K562 (cell line): ENCODE data around the gene ITGB2. TPM values are rescaled to one million over a fixed set of nuclear protein-coding genes. Genes with fewer than 3 reads are reported as not detected.
A peak's percentile ranks its signal among the peaks of the same experiment; 100 is the strongest.

ENCODE experiments used
- ADNP ChIP-seq: fragments of 200-800 bp; sonication (Bioruptor generic); IDR thresholded peaks from 2 replicates; pipeline ENCODE4 v1.6.1; 2016; ENCODE audit warnings: missing genetic modification characterization, missing compliant biosample characterization
- ATF1 ChIP-seq, 2 experiments: fragments of 450-650 bp in 1 of 2; IDR thresholded peaks; 2 replicates each; pipeline ENCODE4 v1.6.1; 2016; ENCODE audit warnings: missing compliant biosample characterization in 1 of 2, missing genetic modification characterization in 1 of 2
- HSF4 ChIP-seq: fragments of 250-450 bp; sonication (Bioruptor Pico); IDR thresholded peaks from 2 replicates; pipeline ENCODE4 v2.1.2; 2022; ENCODE audit warnings: mild to moderate bottlenecking, moderate library complexity, borderline replicate concordance
- POLR3A ChIP-seq: IDR thresholded peaks from 2 replicates; pipeline ENCODE4 v1.6.1; 2011; ENCODE audit warnings: borderline replicate concordance, mild to moderate bottlenecking, moderate library complexity; ENCODE audit not compliant: insufficient read length, insufficient read depth; ENCODE audit errors: extremely low read depth
- REST ChIP-seq, 2 experiments: fragments of 450-650 bp; formaldehyde crosslinking in 1 of 2; IDR thresholded peaks; 2 replicates each; pipeline versions ENCODE4 v1.4.0 to v1.6.1; 2014 to 2020; ENCODE audit warnings: mild to moderate bottlenecking in 2 of 2, borderline replicate concordance in 1 of 2, low read depth in 1 of 2
- SOX6 ChIP-seq: fragments of 450-650 bp; IDR thresholded peaks from 2 replicates; pipeline ENCODE4 v1.6.1; 2014; ENCODE audit warnings: mild to moderate bottlenecking
- TBP ChIP-seq: optimal IDR thresholded peaks from 2 replicates; pipeline ENCODE3; 2011; ENCODE audit warnings: low read depth, low read length, improper control_type of control experiment
- TFAM ChIP-seq: fragments of 250-450 bp; sonication (Bioruptor Pico); conservative IDR thresholded peaks from 2 replicates; pipeline ENCODE4 v1.5.0; 2021; ENCODE audit warnings: mild to moderate bottlenecking, moderate library complexity
- ZBTB26 ChIP-seq: fragments of 450-650 bp; formaldehyde crosslinking; IDR thresholded peaks from 2 replicates; pipeline ENCODE4 v1.4.0; 2022; ENCODE audit warnings: missing genetic modification characterization
- ZFPM2 ChIP-seq: fragments of 250-450 bp; sonication (Bioruptor Pico); IDR thresholded peaks from 2 replicates; pipeline ENCODE4 v1.5.1; 2022; ENCODE audit warnings: mild to moderate bottlenecking
- ZNF507 ChIP-seq: conservative IDR thresholded peaks from 2 replicates; pipeline ENCODE4 v1.6.1; 2017; ENCODE audit warnings: missing genetic modification characterization, missing compliant biosample characterization
- ZNF695 ChIP-seq: fragments of 450-650 bp; formaldehyde crosslinking; IDR thresholded peaks from 2 replicates; pipeline ENCODE4 v1.4.0; 2020; ENCODE audit warnings: mild to moderate bottlenecking, moderate library complexity
- polyA plus RNA-seq, 8 experiments: library from polyadenylated mRNA; depleted of rRNA in 4 of 8; stranded (reverse) in 5 of 8; unstranded in 3 of 8; fragments of >200 nt; fragmentation: Nextera tagmentation in 2 of 8; fragmentation: Illumina TruSeq in 1 of 8; extraction: Ambion mirVana in 2 of 8; extraction: Trizol in 1 of 8; gene quantifications; 2 replicates each; pipeline versions ENCODE4 v1.2.1 to v1.2.3, GENCODE V29; 2011 to 2014; ENCODE audit warnings: inconsistent platforms in 1 of 8, missing spikeins in 1 of 8
- total RNA-seq, 7 experiments: library from RNA; depleted of rRNA in 6 of 7; stranded (reverse); fragments of >200 nt in 6 of 7; fragmentation: Illumina TruSeq in 2 of 7; extraction: Trizol in 2 of 7; gene quantifications; 2 replicates each; pipeline versions ENCODE4 v1.2.1 to v1.2.3, GENCODE V29; 2011 to 2021; ENCODE audit warnings: low replicate concordance in 1 of 7
- TF ChIP-seq, protein P1 (sequence below): fragments of 450-650 bp; IDR thresholded peaks from 2 replicates; pipeline ENCODE4 v1.6.1; 2017; ENCODE audit warnings: antibody characterized with exemption
- TF ChIP-seq, protein P2 (sequence below): fragments of 450-650 bp; conservative IDR thresholded peaks from 2 replicates; pipeline ENCODE4 v1.6.1; 2016; ENCODE audit warnings: missing genetic modification characterization, low read depth, mild to moderate bottlenecking, missing compliant biosample characterization, moderate library complexity

ITGB2 gene
- total and polyA plus RNA-seq, 9 of the 15 experiments (the other 6 are each of a cell fraction or from before 2014, with no cell fraction given): 0.07 to 1.3 (median 0.51) TPM; not detected in 2

DNA sequence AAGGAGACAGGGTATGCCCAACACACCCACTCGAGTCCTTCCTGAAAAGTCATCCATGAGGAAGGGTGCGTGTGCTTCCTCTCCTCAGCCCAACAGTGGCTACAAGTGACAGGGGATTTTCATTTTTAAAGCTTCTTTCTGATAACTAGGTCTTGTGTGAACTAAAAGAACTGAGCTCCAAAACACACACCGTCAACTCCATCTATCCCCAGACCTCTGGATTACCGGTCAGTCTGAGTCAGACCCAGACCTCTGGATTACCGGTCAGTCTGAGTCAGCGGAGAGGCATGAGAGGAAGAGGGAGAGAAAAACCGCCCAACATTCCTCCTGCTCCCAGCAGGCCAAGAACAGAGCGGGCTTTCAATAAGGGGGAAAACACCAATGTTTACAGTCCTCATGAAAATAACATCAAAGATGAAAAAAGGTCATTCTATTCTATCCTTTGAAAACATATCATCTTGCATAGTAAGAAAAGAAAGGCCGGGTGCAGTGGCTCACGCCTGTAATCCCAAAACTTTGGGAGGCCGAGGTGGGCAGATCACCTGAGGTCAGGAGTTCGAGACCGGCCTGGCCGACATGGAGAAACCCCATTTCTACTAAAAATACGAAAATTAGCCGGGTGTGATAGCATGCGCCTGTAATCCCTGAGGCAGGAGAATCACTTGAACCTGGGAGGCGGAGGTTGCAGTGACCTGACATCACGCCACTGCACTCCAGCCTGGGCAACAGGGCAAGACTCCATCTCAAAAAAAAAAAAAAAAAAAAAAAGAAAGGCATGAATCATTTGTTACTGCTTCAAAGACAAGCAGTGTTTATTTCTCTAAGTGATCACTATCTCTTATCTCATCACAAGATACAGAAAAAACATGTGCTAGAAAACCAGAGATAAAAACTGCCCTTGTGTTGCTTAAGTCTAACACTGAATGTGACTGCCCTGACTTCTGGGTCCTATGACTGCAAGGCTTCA lies 50.6 kb downstream of the ITGB2 start (continued):
- TF ChIP-seq, protein P1, sequence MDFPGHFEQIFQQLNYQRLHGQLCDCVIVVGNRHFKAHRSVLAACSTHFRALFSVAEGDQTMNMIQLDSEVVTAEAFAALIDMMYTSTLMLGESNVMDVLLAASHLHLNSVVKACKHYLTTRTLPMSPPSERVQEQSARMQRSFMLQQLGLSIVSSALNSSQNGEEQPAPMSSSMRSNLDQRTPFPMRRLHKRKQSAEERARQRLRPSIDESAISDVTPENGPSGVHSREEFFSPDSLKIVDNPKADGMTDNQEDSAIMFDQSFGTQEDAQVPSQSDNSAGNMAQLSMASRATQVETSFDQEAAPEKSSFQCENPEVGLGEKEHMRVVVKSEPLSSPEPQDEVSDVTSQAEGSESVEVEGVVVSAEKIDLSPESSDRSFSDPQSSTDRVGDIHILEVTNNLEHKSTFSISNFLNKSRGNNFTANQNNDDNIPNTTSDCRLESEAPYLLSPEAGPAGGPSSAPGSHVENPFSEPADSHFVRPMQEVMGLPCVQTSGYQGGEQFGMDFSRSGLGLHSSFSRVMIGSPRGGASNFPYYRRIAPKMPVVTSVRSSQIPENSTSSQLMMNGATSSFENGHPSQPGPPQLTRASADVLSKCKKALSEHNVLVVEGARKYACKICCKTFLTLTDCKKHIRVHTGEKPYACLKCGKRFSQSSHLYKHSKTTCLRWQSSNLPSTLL: no peak
- no peak for TF ChIP-seq HSF4 (CRISPR knock-in tag)
- TF ChIP-seq ZNF507 (tag): no peak
- no peak; the same call in 1 of the 2 replicates for TF ChIP-seq REST (IDR thresholded peaks at IDR 0.05; ENCODE audit: borderline replicate concordance)
- no peak for TF ChIP-seq REST (CRISPR knock-in tag; IDR thresholded peaks at IDR 0.05; ENCODE audit: low read depth)
- no peak for TF ChIP-seq TBP
- no peak for TF ChIP-seq ATF1 (CRISPR knock-in tag; IDR thresholded peaks at IDR 0.05)
- no peak for TF ChIP-seq ATF1 (tag; IDR thresholded peaks at IDR 0.05)
- TF ChIP-seq, protein P2, sequence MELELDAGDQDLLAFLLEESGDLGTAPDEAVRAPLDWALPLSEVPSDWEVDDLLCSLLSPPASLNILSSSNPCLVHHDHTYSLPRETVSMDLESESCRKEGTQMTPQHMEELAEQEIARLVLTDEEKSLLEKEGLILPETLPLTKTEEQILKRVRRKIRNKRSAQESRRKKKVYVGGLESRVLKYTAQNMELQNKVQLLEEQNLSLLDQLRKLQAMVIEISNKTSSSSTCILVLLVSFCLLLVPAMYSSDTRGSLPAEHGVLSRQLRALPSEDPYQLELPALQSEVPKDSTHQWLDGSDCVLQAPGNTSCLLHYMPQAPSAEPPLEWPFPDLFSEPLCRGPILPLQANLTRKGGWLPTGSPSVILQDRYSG: no peak
- no peak for TF ChIP-seq POLR3A
- TF ChIP-seq ZBTB26: no peak
- no peak for TF ChIP-seq ZNF695
- TF ChIP-seq TFAM (CRISPR knock-in tag): no peak
- TF ChIP-seq ZFPM2 (CRISPR knock-in tag): no peak
- TF ChIP-seq SOX6: peak; percentile 58; the same call in 1 of the 2 replicates
- no peak for TF ChIP-seq ADNP (tag)
